Neutrophil (primary cell): ENCODE data around the gene BDH1.
A peak's percentile ranks its signal among the peaks of the same experiment; 100 is the strongest.

ENCODE experiments used
- H3K27ac ChIP-seq: fragments of 200-600 bp; sonication (generic); 2 replicates; pipeline ENCODE4 v1.5.1; 2016; ENCODE audit warnings: mild to moderate bottlenecking, moderate library complexity
- H3K27me3 ChIP-seq: fragments of 200-600 bp; sonication (generic); 2 replicates; pipeline ENCODE4 v1.6.0; 2016; ENCODE audit warnings: mild to moderate bottlenecking
- H3K36me3 ChIP-seq: fragments of 200-600 bp; sonication (generic); 2 replicates; pipeline ENCODE4 v1.5.1; 2017
- H3K4me1 ChIP-seq, 2 experiments: fragments of 200-600 bp in 1 of 2; sonication (generic) in 1 of 2; 1 replicate in 1 of 2; 2 replicates in 1 of 2; pipeline versions ENCODE4 v1.5.1 to v1.6.1; 2013 to 2016; ENCODE audit warnings: low read depth in 1 of 2, low read length in 1 of 2, mild to moderate bottlenecking in 1 of 2, moderate library complexity in 1 of 2; ENCODE audit not compliant: control insufficient read depth in 1 of 2, insufficient read depth in 1 of 2
- H3K4me3 ChIP-seq, 2 experiments: fragments of 200-600 bp in 1 of 2; sonication (generic) in 1 of 2; 1 replicate in 1 of 2; 2 replicates in 1 of 2; pipeline ENCODE4 v1.5.1; 2013 to 2016; ENCODE audit warnings: low read depth in 1 of 2, low read length in 1 of 2, mild to moderate bottlenecking in 1 of 2, moderate library complexity in 1 of 2
- H3K9me3 ChIP-seq: fragments of 200-600 bp; sonication (generic); 2 replicates; pipeline ENCODE4 v1.5.1; 2016
- CTCF ChIP-seq: fragments of 200-600 bp; sonication (generic); IDR thresholded peaks from 2 replicates; pipeline ENCODE4 v1.5.1; 2016; ENCODE audit warnings: antibody characterized with exemption

Gene BDH1

DNA sequence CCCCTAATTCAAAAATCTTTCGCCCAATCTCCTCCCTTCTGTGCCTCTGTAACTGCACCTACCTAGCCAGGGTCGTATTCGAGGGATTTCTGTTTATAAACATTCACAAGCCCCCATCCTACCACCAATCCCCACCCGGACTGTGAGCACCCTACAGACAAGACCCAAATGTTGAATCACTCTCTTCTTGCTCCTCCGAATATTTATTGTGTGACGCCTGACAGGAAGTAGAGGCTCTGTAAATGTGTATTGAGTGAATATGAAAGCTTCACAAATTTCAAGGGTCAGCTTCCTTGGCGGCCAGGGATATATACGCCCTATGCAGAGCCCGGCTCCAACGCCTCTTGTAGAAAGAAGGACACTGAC, 1.6 kb downstream of the BDH1 start:
- Histone ChIP-seq H3K4me3 (peak overlapping the region; percentile 82 to 95), H3K9me3 (no peaks in the 10 kb centered on the region), H3K27me3 (peaks cover 24% of the 10 kb centered on the region), H3K27ac (peak overlapping the region; percentile 87), H3K4me1 (peaks cover 18 to 26% of the 10 kb centered on the region in 2 experiments), H3K36me3 (peaks cover 5% of the 10 kb centered on the region)
- no peak for TF ChIP-seq CTCF

DNA sequence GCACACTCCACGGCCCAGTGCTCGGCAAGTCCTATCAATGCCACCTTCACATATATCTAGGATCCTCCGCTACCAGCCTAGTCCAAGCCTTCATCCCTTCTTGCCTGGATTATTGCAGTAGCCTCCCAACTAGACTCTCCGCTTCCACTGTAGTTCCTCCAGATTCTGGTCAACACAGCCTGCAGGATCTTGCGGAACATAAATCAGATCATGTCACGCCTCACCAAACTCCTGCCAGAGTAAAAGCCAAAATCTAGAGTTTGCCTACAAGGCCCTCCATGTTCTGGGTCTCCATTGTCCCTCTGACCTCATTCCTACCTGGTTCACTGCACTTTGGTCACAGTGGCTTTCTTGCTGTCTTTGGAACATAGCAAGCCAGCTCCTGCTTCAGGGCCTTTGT, 3.6 kb downstream of the BDH1 start:
- peaks cover 23 to 26% of the 10 kb centered on the region in 2 experiments for H3K4me1 ChIP-seq
- TF ChIP-seq CTCF = no peak
- H3K27me3 ChIP-seq = peaks cover 4% of the 10 kb centered on the region
- no peak overlapping the region for H3K4me3 ChIP-seq
- peaks cover 5% of the 10 kb centered on the region for H3K36me3 ChIP-seq
- H3K27ac ChIP-seq = no peak overlapping the region
- H3K9me3 ChIP-seq = no peaks in the 10 kb centered on the region

DNA sequence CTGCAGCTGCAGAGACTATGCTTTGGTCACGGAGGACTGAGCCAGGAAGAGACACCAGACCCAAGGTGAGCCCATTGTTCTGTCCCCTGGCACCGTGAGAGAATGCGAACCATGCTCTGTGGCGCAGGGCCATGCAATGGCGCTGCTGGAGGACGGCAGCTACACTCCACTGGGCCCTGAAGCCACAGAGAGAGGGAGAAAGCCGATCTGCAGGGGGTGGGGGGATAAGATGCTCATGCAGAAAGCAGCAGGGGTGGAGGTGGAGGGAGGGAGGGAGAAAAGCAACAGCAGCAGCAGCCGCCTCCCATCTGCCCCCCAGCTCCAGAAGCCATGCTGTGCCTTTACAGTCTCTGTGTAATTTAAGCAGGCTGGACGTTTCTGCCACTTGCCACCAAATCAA, 5.3 kb downstream of the BDH1 start:
- Histone ChIP-seq H3K4me1 (peaks cover 32 to 34% of the 10 kb centered on the region in 2 experiments), H3K4me3 (no peak overlapping the region), H3K36me3 (peaks cover 5% of the 10 kb centered on the region), H3K9me3 (no peaks in the 10 kb centered on the region), H3K27ac (no peak overlapping the region), H3K27me3 (no peaks in the 10 kb centered on the region)
- no peak for TF ChIP-seq CTCF

DNA sequence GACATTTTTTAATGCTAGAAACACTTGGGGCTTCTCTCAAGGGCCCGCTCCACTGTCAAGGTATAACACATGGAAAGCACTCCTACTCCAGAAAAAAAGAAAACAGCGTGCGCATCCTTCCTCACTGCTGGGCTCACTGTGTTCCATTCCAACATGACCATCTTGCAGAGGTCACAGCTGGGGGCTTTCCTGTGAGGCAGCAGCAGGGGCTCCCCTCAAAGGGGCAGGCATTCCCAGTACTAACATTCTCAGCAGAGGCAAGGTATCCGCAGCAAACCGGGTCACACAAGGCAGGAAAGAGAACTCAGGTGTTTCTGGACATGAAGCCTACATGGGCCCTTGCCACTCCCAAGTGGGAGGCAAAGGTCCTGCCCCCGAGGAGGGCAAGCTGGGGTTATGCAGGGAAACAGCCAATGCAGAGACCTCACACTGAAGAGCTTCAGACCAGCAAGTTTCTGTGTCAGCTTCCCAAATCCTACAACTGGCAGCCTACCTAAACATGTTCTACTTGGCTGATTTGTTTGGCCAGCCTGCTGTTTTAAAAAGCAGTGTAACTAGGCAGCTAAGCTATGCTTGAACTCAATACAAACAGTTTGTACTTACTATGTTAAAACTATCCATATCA, 6.4 kb downstream of the BDH1 start:
- peaks cover 5% of the 10 kb centered on the region for H3K36me3 ChIP-seq
- no peak for TF ChIP-seq CTCF
- H3K4me1 ChIP-seq = peaks cover 39 to 41% of the 10 kb centered on the region in 2 experiments
- no peak overlapping the region for H3K4me3 ChIP-seq
- no peaks in the 10 kb centered on the region for H3K27me3 ChIP-seq
- H3K9me3 ChIP-seq = no peaks in the 10 kb centered on the region
- no peak overlapping the region for H3K27ac ChIP-seq

GRCh38 chr3:197547306-197548011, 8.3 kb downstream of the BDH1 start:
- no peaks in the 10 kb centered on the region for H3K9me3 ChIP-seq
- no peak for TF ChIP-seq CTCF
- H3K36me3 ChIP-seq = peaks cover 5% of the 10 kb centered on the region
- H3K4me3 ChIP-seq = no peak overlapping the region
- peaks cover 40 to 50% of the 10 kb centered on the region in 2 experiments for H3K4me1 ChIP-seq
- no peaks in the 10 kb centered on the region for H3K27me3 ChIP-seq
- peak overlapping the region; percentile 68 for H3K27ac ChIP-seq
